HG03558 (cell line): Measurements from ENCODE around the gene MAP3K3.

Source experiments
- ATAC-seq: cut with Tn5 transposase; IDR thresholded peaks from one replicate; pipeline ENCODE4 v1.9.1; 2021; ENCODE audit warnings: moderate number of reproducible peaks; ENCODE audit not compliant: unreplicated experiment; ENCODE audit errors: extremely low read depth

MAP3K3 gene

GRCh38 chr17:63647936-63648335 lies 25.7 kb downstream of the MAP3K3 start:
- ATAC-seq, result no peak

GRCh38 chr17:63649813-63650212 lies 27.6 kb downstream of the MAP3K3 start:
- ATAC-seq, result no peak

GRCh38 chr17:63652106-63652505 lies 29.9 kb downstream of the MAP3K3 start:
- no peak for ATAC-seq

GRCh38 chr17:63653050-63653449 lies 30.8 kb downstream of the MAP3K3 start:
- ATAC-seq, result no peak

GRCh38 chr17:63657786-63658185 lies 35.6 kb downstream of the MAP3K3 start:
- no peak for ATAC-seq

- ATAC-seq, result no peak
Observed at GRCh38 chr17:63658366-63658765, 36.1 kb downstream of the MAP3K3 start.

- ATAC-seq, result no peak
Observed at GRCh38 chr17:63659850-63660249, 37.6 kb downstream of the MAP3K3 start.

GRCh38 chr17:63665527-63666214 lies 43.5 kb downstream of the MAP3K3 start:
- ATAC-seq, result no peak

GRCh38 chr17:63672856-63673255 lies 50.6 kb downstream of the MAP3K3 start:
- ATAC-seq, result no peak

GRCh38 chr17:63675231-63675606 lies 53.0 kb downstream of the MAP3K3 start:
- ATAC-seq, result no peak

GRCh38 chr17:63675607-63676546 lies 53.7 kb downstream of the MAP3K3 start:
- no peak for ATAC-seq

- ATAC-seq, result no peak
Observed at GRCh38 chr17:63676584-63676983, 54.4 kb downstream of the MAP3K3 start.

GRCh38 chr17:63679214-63679613 lies 57.0 kb downstream of the MAP3K3 start:
- no peak for ATAC-seq

- no peak for ATAC-seq
Observed at GRCh38 chr17:63680700-63681099, 58.5 kb downstream of the MAP3K3 start.

GRCh38 chr17:63681530-63681929 lies 59.3 kb downstream of the MAP3K3 start:
- ATAC-seq, result no peak

GRCh38 chr17:63682441-63682840 lies 60.2 kb downstream of the MAP3K3 start:
- ATAC-seq, result no peak

- ATAC-seq, result no peak
Observed at GRCh38 chr17:63682981-63683380, 60.8 kb downstream of the MAP3K3 start.

- ATAC-seq, result no peak
Observed at GRCh38 chr17:63685041-63685440, 62.8 kb downstream of the MAP3K3 start.

GRCh38 chr17:63685578-63685977 lies 63.4 kb downstream of the MAP3K3 start:
- no peak for ATAC-seq

GRCh38 chr17:63686138-63686685 lies 64.0 kb downstream of the MAP3K3 start:
- ATAC-seq, result no peak

GRCh38 chr17:63688396-63689020 lies 66.3 kb downstream of the MAP3K3 start:
- no peak for ATAC-seq
